T-helper 1 cell treated with Interleukin-12 subunit alpha and Interleukin-12 subunit beta and Interleukin-4 antibody, amounts not matched to agents 30 μg/mL and 1 μg/mL, for 36 hours (primary cell): ENCODE measurements around the gene FNDC3B.

Source experiments
- H3K27ac Mint-ChIP-seq: one replicate; pipeline ENCODE4 v1.8.0; 2021; ENCODE audit warnings: mild to moderate bottlenecking, mixed read lengths
- H3K27me3 Mint-ChIP-seq: one replicate; pipeline ENCODE4 v1.8.0; 2021; ENCODE audit warnings: low read depth, mixed read lengths
- H3K36me3 Mint-ChIP-seq: one replicate; pipeline ENCODE4 v1.8.0; 2021; ENCODE audit warnings: low read depth, mixed read lengths
- H3K4me1 Mint-ChIP-seq: one replicate; pipeline ENCODE4 v1.8.0; 2021; ENCODE audit warnings: low read depth, mixed read lengths
- H3K4me3 Mint-ChIP-seq: one replicate; pipeline ENCODE4 v1.8.0; 2021; ENCODE audit warnings: mild to moderate bottlenecking, moderate library complexity, mixed read lengths
- H3K9me3 Mint-ChIP-seq: one replicate; pipeline ENCODE4 v1.8.0; 2021; ENCODE audit warnings: mixed read lengths

FNDC3B gene

GRCh38 chr3:172097585-172097984 lies 58.2 kb downstream of the FNDC3B start:
- Mint-ChIP-seq H3K27me3 (peaks cover 14% of the 10 kb centered on the region), H3K4me3 (no peak overlapping the region), H3K27ac (no peak overlapping the region), H3K9me3 (no peaks in the 10 kb centered on the region), H3K4me1 (peaks cover 45% of the 10 kb centered on the region), H3K36me3 (peaks cover 5% of the 10 kb centered on the region)

GRCh38 chr3:172098698-172099494 lies 59.5 kb downstream of the FNDC3B start:
- Mint-ChIP-seq H3K36me3 (peaks cover 5% of the 10 kb centered on the region), H3K9me3 (no peaks in the 10 kb centered on the region), H3K27ac (no peak overlapping the region), H3K27me3 (peaks cover 14% of the 10 kb centered on the region), H3K4me3 (no peak overlapping the region), H3K4me1 (peaks cover 51% of the 10 kb centered on the region)

GRCh38 chr3:172099495-172099808 lies 60.1 kb downstream of the FNDC3B start:
- Mint-ChIP-seq H3K36me3 (peaks cover 5% of the 10 kb centered on the region), H3K9me3 (no peaks in the 10 kb centered on the region), H3K4me1 (peaks cover 51% of the 10 kb centered on the region), H3K27ac (no peak overlapping the region), H3K27me3 (peaks cover 14% of the 10 kb centered on the region), H3K4me3 (no peak overlapping the region)

GRCh38 chr3:172100482-172100881 lies 61.1 kb downstream of the FNDC3B start:
- peaks cover 47% of the 10 kb centered on the region for H3K4me1 Mint-ChIP-seq
- H3K4me3 Mint-ChIP-seq, result no peak overlapping the region
- peaks cover 3% of the 10 kb centered on the region for H3K36me3 Mint-ChIP-seq
- H3K27me3 Mint-ChIP-seq, result peaks cover 14% of the 10 kb centered on the region
- H3K27ac Mint-ChIP-seq, result no peak overlapping the region
- no peaks in the 10 kb centered on the region for H3K9me3 Mint-ChIP-seq

- Mint-ChIP-seq H3K4me3 (no peak overlapping the region), H3K27ac (no peak overlapping the region), H3K9me3 (no peaks in the 10 kb centered on the region), H3K4me1 (peaks cover 47% of the 10 kb centered on the region), H3K27me3 (peaks cover 17% of the 10 kb centered on the region), H3K36me3 (peaks cover 6% of the 10 kb centered on the region)
Measured at GRCh38 chr3:172101107-172101506, 61.7 kb downstream of the FNDC3B start.

GRCh38 chr3:172102123-172102882 lies 62.9 kb downstream of the FNDC3B start:
- Mint-ChIP-seq H3K9me3 (no peaks in the 10 kb centered on the region), H3K4me1 (peaks cover 55% of the 10 kb centered on the region), H3K27ac (peak overlapping the region; percentile 2), H3K27me3 (peaks cover 17% of the 10 kb centered on the region), H3K36me3 (peaks cover 6% of the 10 kb centered on the region), H3K4me3 (peak overlapping the region; percentile 9)

GRCh38 chr3:172102883-172103310 lies 63.5 kb downstream of the FNDC3B start:
- Mint-ChIP-seq H3K27me3 (peaks cover 17% of the 10 kb centered on the region), H3K4me1 (peaks cover 60% of the 10 kb centered on the region), H3K4me3 (no peak overlapping the region), H3K27ac (no peak overlapping the region), H3K36me3 (peaks cover 8% of the 10 kb centered on the region), H3K9me3 (no peaks in the 10 kb centered on the region)

- peaks cover 8% of the 10 kb centered on the region for H3K36me3 Mint-ChIP-seq
- H3K4me1 Mint-ChIP-seq, result peaks cover 66% of the 10 kb centered on the region
- H3K27me3 Mint-ChIP-seq, result peaks cover 17% of the 10 kb centered on the region
- no peak overlapping the region for H3K27ac Mint-ChIP-seq
- no peak overlapping the region for H3K4me3 Mint-ChIP-seq
- H3K9me3 Mint-ChIP-seq, result no peaks in the 10 kb centered on the region
Measured at GRCh38 chr3:172103724-172104123, 64.3 kb downstream of the FNDC3B start.

- peaks cover 9% of the 10 kb centered on the region for H3K27me3 Mint-ChIP-seq
- H3K9me3 Mint-ChIP-seq, result no peaks in the 10 kb centered on the region
- H3K4me3 Mint-ChIP-seq, result no peak overlapping the region
- peaks cover 61% of the 10 kb centered on the region for H3K4me1 Mint-ChIP-seq
- peaks cover 8% of the 10 kb centered on the region for H3K36me3 Mint-ChIP-seq
- peak overlapping the region; percentile 24 for H3K27ac Mint-ChIP-seq
Measured at GRCh38 chr3:172104471-172105072, 65.2 kb downstream of the FNDC3B start.

- peaks cover 63% of the 10 kb centered on the region for H3K4me1 Mint-ChIP-seq
- H3K27me3 Mint-ChIP-seq, result peaks cover 8% of the 10 kb centered on the region
- peak overlapping the region; percentile 96 for H3K27ac Mint-ChIP-seq
- H3K4me3 Mint-ChIP-seq, result no peak overlapping the region
- no peaks in the 10 kb centered on the region for H3K9me3 Mint-ChIP-seq
- peaks cover 8% of the 10 kb centered on the region for H3K36me3 Mint-ChIP-seq
Measured at GRCh38 chr3:172106037-172106954, 66.9 kb downstream of the FNDC3B start.

GRCh38 chr3:172106989-172107388 lies 67.6 kb downstream of the FNDC3B start:
- H3K4me3 Mint-ChIP-seq, result peak overlapping the region; percentile 86
- no peaks in the 10 kb centered on the region for H3K9me3 Mint-ChIP-seq
- H3K36me3 Mint-ChIP-seq, result peaks cover 12% of the 10 kb centered on the region
- peaks cover 7% of the 10 kb centered on the region for H3K27me3 Mint-ChIP-seq
- H3K27ac Mint-ChIP-seq, result peak overlapping the region; percentile 96
- H3K4me1 Mint-ChIP-seq, result peaks cover 63% of the 10 kb centered on the region

- Mint-ChIP-seq H3K4me1 (peaks cover 58% of the 10 kb centered on the region), H3K4me3 (peak overlapping the region; percentile 86), H3K27ac (peak overlapping the region; percentile 96), H3K9me3 (no peaks in the 10 kb centered on the region), H3K27me3 (peaks cover 3% of the 10 kb centered on the region), H3K36me3 (peaks cover 16% of the 10 kb centered on the region)
Measured at GRCh38 chr3:172107403-172107802, 68.0 kb downstream of the FNDC3B start.

GRCh38 chr3:172110127-172110779 lies 70.9 kb downstream of the FNDC3B start:
- H3K4me1 Mint-ChIP-seq, result peaks cover 52% of the 10 kb centered on the region
- peaks cover 32% of the 10 kb centered on the region for H3K36me3 Mint-ChIP-seq
- H3K4me3 Mint-ChIP-seq, result no peak overlapping the region
- H3K27ac Mint-ChIP-seq, result no peak overlapping the region
- peaks cover 3% of the 10 kb centered on the region for H3K27me3 Mint-ChIP-seq
- no peaks in the 10 kb centered on the region for H3K9me3 Mint-ChIP-seq
